Pancreas (tissue), 10 donors: ENCODE data around the gene C2CD5. TPM values are rescaled to one million over a fixed set of nuclear protein-coding genes. Genes with fewer than 3 reads are reported as not detected.
A peak's percentile ranks its signal among the peaks of the same experiment; 100 is the strongest.
"Not testable (repeated sequence)": the region's sequence is repeated elsewhere in the genome, so short reads cannot be mapped to it uniquely, and the experiment has no call there.

Experiments used
- ATAC-seq, 4 donors: fragments of 200-7000 bp; cut with Tn5 transposase; one replicate each; pipeline versions ENCODE4 v1.8.0 to v1.9.1; 2020; ENCODE audit warnings: mild to moderate bottlenecking in 4 of 4, moderate library complexity in 4 of 4
- DNase-seq, 6 donors: peaks; one replicate each; pipeline ENCODE4 v3.0.0-alpha.2; 2020
- FAIRE-seq: peaks from 2 replicates; lab custom pipeline; 2012; peaks lifted over from hg19 to GRCh38; lab: Jason Lieb, UNC
- H3K27ac ChIP-seq, 4 donors: fragments of 200-600 bp; sonication (generic); 1 replicate in 3 of 4; 2 replicates in 1 of 4; pipeline versions ENCODE4 v1.5.0 to v1.8.0; 2020
- H3K27me3 ChIP-seq, 4 donors: fragments of 200-600 bp; one replicate each; pipeline ENCODE4 v1.8.0; 2021
- H3K36me3 ChIP-seq, 3 donors: fragments of 200-600 bp; sonication (generic) in 1 of 3; one replicate each; pipeline versions ENCODE4 v1.5.0 to v1.8.0; 2020 to 2021
- H3K4me1 ChIP-seq, 3 donors: fragments of 200-600 bp; one replicate each; pipeline ENCODE4 v1.8.0; 2021
- H3K4me3 ChIP-seq, 4 donors: fragments of 200-600 bp; sonication (generic) in 2 of 4; one replicate each; pipeline versions ENCODE4 v1.5.0 to v1.8.0; 2020 to 2021
- H3K9me3 ChIP-seq, 4 donors: fragments of 200-600 bp; one replicate each; pipeline ENCODE4 v1.8.0; 2021
- WGBS, 2 donors: extraction: QIAGEN DNeasy Blood & Tissue Kit; methylation state at CpG; one replicate each; pipeline ENCODE4 v1.1.7; 2013; 5-methylcytosine and 5-hydroxymethylcytosine counted together
- intact Hi-C, 3 donors: fragments of 100-400 bp; cut with DNase I; formaldehyde crosslinking; loops; one replicate each; pipeline versions ENCODE4 v1.11.1 to v1.14.2; 2022
- polyA plus RNA-seq, 2 donors: library from polyadenylated mRNA; stranded (reverse); fragments of 200-250 nt; gene quantifications; one replicate each; pipeline ENCODE4 v1.2.3, GENCODE V29; 2013
- total RNA-seq, 6 donors: library from RNA; stranded (reverse); fragmentation: NEBNext Ultra II Directional in 4 of 6; extraction: Animal tissue kit (Norgen Biotek cat#: 25700) in 4 of 6; gene quantifications; one replicate each; pipeline versions ENCODE4 v1.2.1 to v1.2.4, GENCODE V29; 2021 to 2023
- TF ChIP-seq, protein P1 (sequence below), 4 donors: fragments of 200-600 bp; sonication (generic) in 3 of 4; IDR thresholded peaks; one replicate each; pipeline versions ENCODE4 v1.5.0 to v1.8.0; 2021; ENCODE audit warnings: antibody characterized with exemption in 4 of 4
- donor health status: healthy with polysubstance abuse.
- donor health status: DM: no; HTN: no; CAD: no; lungs with moderate emphysema.
- donor health status: DM: no; HTN: no; CAD: no.
- donor health status: control.
- donor health status: control.
- donor health status: Bipolar disorder and iron deficiency.
- donor health status: DM: yes; HTN: yes; CAD: no.
- donor health status: DM: no; HTN: no; CAD: no.
- donor health status: DM: no; HTN: no; CAD: no.
- donor health status: DM: yes; HTN: yes; CAD: no.

C2CD5 gene
- total and polyA plus RNA-seq, 8 donors, result 9.6 to 26.3 (median 16.1) TPM

DNA sequence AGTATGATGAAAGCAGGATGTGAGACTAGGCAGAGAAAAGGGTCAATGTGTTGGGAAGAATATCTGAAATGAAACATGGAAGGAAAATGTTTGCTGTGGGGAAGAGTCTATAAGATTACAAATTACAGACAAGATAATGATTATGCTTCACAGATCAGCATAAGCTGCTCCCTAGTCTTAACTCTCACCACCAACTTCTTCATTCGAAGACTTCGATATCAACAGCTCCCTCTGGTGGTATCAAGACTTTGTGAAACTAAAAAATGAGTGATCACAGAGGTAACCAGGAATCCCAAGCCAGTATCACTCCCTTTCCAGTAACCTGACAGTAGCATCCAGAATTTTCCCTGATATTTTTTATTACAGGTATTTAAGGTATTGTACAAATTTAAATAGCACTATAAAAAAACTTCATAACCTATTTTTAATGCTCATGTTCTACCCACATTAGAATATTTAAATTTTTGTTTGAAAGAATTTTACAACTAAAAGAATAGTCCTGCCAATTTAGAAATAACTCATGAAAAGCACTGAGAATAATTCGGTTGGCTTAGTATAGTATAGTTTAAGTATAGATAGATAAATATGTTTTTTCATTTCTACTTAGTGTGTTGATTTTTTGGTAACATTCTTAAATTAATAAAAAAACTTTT is 84.4 kb downstream of the C2CD5 start:
- WGBS, 2 donors, result 14 to 16% methylated on average over 3 of the region's 3 CpGs

DNA sequence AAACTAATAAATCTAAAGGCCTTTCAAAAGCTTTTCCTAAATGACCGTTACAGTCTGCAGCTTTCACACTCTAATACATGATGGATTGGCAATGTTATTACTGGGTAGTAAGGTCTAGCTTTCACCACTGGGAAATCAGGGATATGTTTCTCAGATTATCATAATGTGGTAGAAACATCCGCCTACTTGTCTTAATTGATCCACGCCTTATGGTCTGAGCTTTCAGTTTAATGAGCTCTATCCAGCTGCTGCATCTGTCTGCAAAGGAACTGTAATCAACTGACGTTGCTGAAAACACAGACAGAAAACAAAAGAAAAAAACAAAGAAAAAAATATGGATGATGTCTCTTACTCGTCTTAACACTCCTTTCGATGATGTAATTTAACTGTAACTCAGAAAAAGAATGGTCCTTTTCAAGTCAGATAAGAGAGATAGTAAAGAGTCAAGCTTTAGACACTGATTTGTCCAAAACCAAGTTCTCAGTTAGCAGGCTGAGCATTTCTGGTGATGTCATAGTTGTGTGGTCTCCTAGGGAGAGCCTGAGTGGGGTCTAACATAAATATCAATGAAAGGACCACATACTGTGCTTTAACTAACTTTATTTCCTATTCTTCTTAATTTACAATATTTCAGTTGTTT is 85.9 kb downstream of the C2CD5 start:
- peaks cover 0 to 2% (median 0%) of the 10 kb centered on the region in 3 donors for H3K36me3 ChIP-seq
- TF ChIP-seq, protein P1, sequence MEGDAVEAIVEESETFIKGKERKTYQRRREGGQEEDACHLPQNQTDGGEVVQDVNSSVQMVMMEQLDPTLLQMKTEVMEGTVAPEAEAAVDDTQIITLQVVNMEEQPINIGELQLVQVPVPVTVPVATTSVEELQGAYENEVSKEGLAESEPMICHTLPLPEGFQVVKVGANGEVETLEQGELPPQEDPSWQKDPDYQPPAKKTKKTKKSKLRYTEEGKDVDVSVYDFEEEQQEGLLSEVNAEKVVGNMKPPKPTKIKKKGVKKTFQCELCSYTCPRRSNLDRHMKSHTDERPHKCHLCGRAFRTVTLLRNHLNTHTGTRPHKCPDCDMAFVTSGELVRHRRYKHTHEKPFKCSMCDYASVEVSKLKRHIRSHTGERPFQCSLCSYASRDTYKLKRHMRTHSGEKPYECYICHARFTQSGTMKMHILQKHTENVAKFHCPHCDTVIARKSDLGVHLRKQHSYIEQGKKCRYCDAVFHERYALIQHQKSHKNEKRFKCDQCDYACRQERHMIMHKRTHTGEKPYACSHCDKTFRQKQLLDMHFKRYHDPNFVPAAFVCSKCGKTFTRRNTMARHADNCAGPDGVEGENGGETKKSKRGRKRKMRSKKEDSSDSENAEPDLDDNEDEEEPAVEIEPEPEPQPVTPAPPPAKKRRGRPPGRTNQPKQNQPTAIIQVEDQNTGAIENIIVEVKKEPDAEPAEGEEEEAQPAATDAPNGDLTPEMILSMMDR (IDR thresholded peaks at IDR 0.05), result no peak
- intact Hi-C loops, result no loop called here
- no peak overlapping the region for H3K27ac ChIP-seq
- peaks cover 0 to 6% (median 5%) of the 10 kb centered on the region in 3 donors for H3K4me1 ChIP-seq
- no peak for DNase-seq
- H3K27me3 ChIP-seq, result no peaks in the 10 kb centered on the region
- WGBS, 2 donors, result 91 to 94% methylated on average over 6 of the region's 6 CpGs
- no peaks in the 10 kb centered on the region for H3K9me3 ChIP-seq
- no peak for ATAC-seq
- FAIRE-seq, result no peak
- no peak overlapping the region for H3K4me3 ChIP-seq

More for the DNA sequence above, 84.4 kb downstream of the C2CD5 start:
- TF ChIP-seq, protein P1 (IDR thresholded peaks at IDR 0.05), result peak; percentile 15 to 53 (median 28)
- H3K4me3 ChIP-seq, result no peak overlapping the region
- no peaks in the 10 kb centered on the region for H3K9me3 ChIP-seq
- ATAC-seq, result peak in 3 of 4 donors; percentile 66 to 82 (median 75)
- DNase-seq, result no peak
- no peaks in the 10 kb centered on the region for H3K36me3 ChIP-seq
- H3K4me1 ChIP-seq, result peaks cover 0 to 6% (median 5%) of the 10 kb centered on the region in 3 donors
- H3K27me3 ChIP-seq, result no peaks in the 10 kb centered on the region
- no peak overlapping the region for H3K27ac ChIP-seq
- intact Hi-C loops, result no loop called here
- FAIRE-seq, result peak; percentile 59

DNA sequence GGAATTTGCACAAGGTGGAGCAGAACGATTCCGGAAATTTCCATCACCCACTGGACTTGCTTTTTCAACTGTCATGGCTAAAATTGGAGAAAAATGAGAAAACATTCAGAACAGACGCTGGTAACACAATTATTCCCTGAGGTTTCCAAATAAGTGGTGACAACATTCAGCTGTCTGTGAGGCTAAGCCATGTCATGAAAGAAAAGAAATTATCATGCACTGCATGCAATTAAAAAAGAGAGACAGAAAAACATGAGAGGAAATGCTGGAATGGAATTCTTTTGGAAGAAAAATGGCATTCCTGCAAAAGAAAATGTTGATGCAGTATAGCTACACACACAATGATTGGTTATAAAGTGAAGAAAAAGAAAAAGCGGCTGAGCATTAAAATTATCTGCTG is 87.3 kb downstream of the C2CD5 start:
- Histone ChIP-seq H3K9me3 (no peaks in the 10 kb centered on the region), H3K36me3 (peaks cover 0 to 7% (median 0%) of the 10 kb centered on the region in 3 donors), H3K4me1 (peaks cover 0 to 6% (median 5%) of the 10 kb centered on the region in 3 donors), H3K27me3 (no peaks in the 10 kb centered on the region), H3K27ac (no peak overlapping the region), H3K4me3 (no peak overlapping the region)
- DNase-seq (no peak), ATAC-seq (no peak), FAIRE-seq (no peak)
- TF ChIP-seq, protein P1 (IDR thresholded peaks at IDR 0.05), result no peak
- intact Hi-C loops, result no loop called here
- 87 to 93% methylated on average over 4 of the region's 4 CpGs for WGBS, 2 donors

DNA sequence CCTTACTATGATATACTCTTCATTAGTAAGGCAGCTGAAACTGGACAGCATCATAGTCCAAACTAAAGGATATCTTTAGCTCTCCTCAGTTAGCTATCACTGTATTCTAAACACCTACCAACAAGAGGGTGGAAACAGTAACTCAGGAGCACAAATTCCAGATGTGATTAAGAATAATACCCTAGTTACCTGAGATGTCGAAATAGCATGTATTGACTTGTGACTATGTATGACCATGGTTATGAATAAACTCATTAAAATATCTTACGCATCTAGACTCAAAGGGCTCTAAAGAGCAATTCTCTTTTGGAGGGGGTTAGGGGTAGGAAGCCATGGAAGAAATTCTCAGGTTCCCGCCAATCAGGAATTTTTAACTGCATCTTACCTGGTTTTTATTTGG is 90.8 kb downstream of the C2CD5 start:
- Histone ChIP-seq H3K27ac (no peak overlapping the region), H3K27me3 (no peaks in the 10 kb centered on the region), H3K4me1 (peaks cover 0 to 6% (median 5%) of the 10 kb centered on the region in 3 donors), H3K36me3 (peaks cover 0 to 7% (median 0%) of the 10 kb centered on the region in 3 donors), H3K9me3 (no peaks in the 10 kb centered on the region), H3K4me3 (no peak overlapping the region)
- WGBS, 2 donors, result 96 to 98% methylated on average over 3 of the region's 3 CpGs
- ATAC-seq, result no peak
- intact Hi-C loops, result no loop called here
- TF ChIP-seq, protein P1 (IDR thresholded peaks at IDR 0.05), result no peak
- no peak for FAIRE-seq
- DNase-seq, result no peak

DNA sequence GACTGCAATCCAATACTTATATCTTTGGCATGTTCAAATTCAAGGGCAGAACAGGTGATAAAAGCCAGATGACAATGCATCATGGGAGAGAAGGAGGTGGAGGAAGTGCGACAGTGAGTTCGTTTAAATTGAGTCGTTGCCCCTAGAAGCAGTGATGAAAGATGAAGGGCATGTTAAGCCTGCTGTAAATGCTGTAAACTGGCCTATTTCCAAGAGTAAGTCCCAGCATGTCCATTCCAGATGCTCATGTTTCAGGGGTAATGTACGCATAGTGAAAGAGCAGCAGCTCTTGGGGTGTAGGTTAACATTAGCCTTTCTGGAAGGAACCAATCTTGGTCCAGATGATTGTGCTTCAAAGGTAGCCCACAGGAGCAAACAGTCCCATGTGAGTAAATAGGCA is 97.1 kb downstream of the C2CD5 start:
- no peak for ATAC-seq

DNA sequence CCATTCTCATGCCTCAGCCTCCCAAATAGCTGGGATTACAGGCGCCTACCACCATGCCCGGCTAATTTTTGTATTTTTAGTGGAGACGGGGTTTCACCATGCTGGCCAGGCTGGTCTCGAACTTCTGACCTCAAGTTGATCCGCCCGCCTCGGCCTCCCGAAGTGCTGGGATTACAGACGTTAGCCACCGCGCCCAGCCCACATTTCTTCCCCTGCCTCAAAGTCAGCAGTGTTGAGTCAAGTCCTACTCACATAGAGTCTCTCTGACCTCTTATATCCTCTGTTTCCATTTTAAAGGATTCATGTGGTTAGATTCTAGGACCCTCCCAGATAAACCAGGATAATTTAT is 100.1 kb downstream of the C2CD5 start:
- FAIRE-seq, ATAC-seq, DNase-seq, H3K27me3 ChIP-seq, H3K27ac ChIP-seq, H3K9me3 ChIP-seq, H3K4me1 ChIP-seq, H3K36me3 ChIP-seq, H3K4me3 ChIP-seq: not testable (repeated sequence)
- 68 to 76% methylated on average over 11 of the region's 11 CpGs for WGBS, 2 donors
- intact Hi-C loops, result loop anchor here in 1 of 3 donors (10.0 kb wide), 1 partner anchor 359 kb away; no protein-coding TSS in a partner anchor

More for the DNA sequence above, 97.1 kb downstream of the C2CD5 start:
- FAIRE-seq (no peak), DNase-seq (no peak)
- no peaks in the 10 kb centered on the region for H3K36me3 ChIP-seq
- no peak overlapping the region for H3K4me3 ChIP-seq
- intact Hi-C loops, result loop anchor here in 1 of 3 donors (10.0 kb wide), 1 partner anchor 362 kb away; no protein-coding TSS in a partner anchor
- H3K4me1 ChIP-seq, result no peaks in the 10 kb centered on the region
- TF ChIP-seq, protein P1 (IDR thresholded peaks at IDR 0.05), result no peak
- H3K27me3 ChIP-seq, result no peaks in the 10 kb centered on the region
- no peak overlapping the region for H3K27ac ChIP-seq
- no peaks in the 10 kb centered on the region for H3K9me3 ChIP-seq
- WGBS, 2 donors, result 28 to 37% methylated on average over 4 of the region's 4 CpGs
